ENCODE results near the gene PTPN18.

GRCh38 chr2:130335226-130335625, 20.6 kb upstream of the PTPN18 start:
- TF ChIP-seq, protein P1, sequence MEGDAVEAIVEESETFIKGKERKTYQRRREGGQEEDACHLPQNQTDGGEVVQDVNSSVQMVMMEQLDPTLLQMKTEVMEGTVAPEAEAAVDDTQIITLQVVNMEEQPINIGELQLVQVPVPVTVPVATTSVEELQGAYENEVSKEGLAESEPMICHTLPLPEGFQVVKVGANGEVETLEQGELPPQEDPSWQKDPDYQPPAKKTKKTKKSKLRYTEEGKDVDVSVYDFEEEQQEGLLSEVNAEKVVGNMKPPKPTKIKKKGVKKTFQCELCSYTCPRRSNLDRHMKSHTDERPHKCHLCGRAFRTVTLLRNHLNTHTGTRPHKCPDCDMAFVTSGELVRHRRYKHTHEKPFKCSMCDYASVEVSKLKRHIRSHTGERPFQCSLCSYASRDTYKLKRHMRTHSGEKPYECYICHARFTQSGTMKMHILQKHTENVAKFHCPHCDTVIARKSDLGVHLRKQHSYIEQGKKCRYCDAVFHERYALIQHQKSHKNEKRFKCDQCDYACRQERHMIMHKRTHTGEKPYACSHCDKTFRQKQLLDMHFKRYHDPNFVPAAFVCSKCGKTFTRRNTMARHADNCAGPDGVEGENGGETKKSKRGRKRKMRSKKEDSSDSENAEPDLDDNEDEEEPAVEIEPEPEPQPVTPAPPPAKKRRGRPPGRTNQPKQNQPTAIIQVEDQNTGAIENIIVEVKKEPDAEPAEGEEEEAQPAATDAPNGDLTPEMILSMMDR (IDR thresholded peaks at IDR 0.05): no peak
- no peak for TF ChIP-seq POLR2AphosphoS5 (IDR thresholded peaks at IDR 0.05)
- no peak for TF ChIP-seq POLR2A (IDR thresholded peaks at IDR 0.05)
- no peak for TF ChIP-seq EP300 (IDR thresholded peaks at IDR 0.05)

Data from stomach (tissue), 4 donors.